Ovary (tissue), 3 donors: ENCODE data around the gene ST6GALNAC4.

ENCODE experiments used
- CTCF ChIP-seq, 3 donors: fragments of 450-650 bp in 2 of 3; fragments of 200-600 bp in 1 of 3; IDR thresholded peaks; one replicate each; pipeline versions ENCODE4 v1.5.1 to v1.8.0; 2016 to 2022; ENCODE audit warnings: antibody characterized with exemption in 3 of 3, mild to moderate bottlenecking in 1 of 3
- EP300 ChIP-seq: sonication (generic); formaldehyde crosslinking; IDR thresholded peaks from one replicate; pipeline ENCODE4 v1.6.1; 2017; ENCODE audit warnings: antibody characterized with exemption
- POLR2A ChIP-seq: fragments of 450-650 bp; IDR thresholded peaks from one replicate; pipeline ENCODE4 v1.6.1; 2017; ENCODE audit warnings: antibody characterized with exemption, mild to moderate bottlenecking, moderate library complexity
- donor health status: DM: no; HTN: no; CAD: no.

- TF ChIP-seq POLR2A (no peak), CTCF (IDR thresholded peaks at IDR 0.05) (no peak), EP300 (no peak)
These were observed 12.1 kb upstream of the ST6GALNAC4 start for GRCh38 chr9:127928676-127929624.
